ENCODE results near the gene CCDC144A. TPM values are rescaled to one million over a fixed set of nuclear protein-coding genes. Genes with fewer than 3 reads are reported as not detected.
"Not testable (repeated sequence)": the region's sequence is repeated elsewhere in the genome, so short reads cannot be mapped to it uniquely, and the experiment has no call there.

Gene CCDC144A
- total RNA-seq, 1 donor from 2014 or later = 3.0 TPM

DNA sequence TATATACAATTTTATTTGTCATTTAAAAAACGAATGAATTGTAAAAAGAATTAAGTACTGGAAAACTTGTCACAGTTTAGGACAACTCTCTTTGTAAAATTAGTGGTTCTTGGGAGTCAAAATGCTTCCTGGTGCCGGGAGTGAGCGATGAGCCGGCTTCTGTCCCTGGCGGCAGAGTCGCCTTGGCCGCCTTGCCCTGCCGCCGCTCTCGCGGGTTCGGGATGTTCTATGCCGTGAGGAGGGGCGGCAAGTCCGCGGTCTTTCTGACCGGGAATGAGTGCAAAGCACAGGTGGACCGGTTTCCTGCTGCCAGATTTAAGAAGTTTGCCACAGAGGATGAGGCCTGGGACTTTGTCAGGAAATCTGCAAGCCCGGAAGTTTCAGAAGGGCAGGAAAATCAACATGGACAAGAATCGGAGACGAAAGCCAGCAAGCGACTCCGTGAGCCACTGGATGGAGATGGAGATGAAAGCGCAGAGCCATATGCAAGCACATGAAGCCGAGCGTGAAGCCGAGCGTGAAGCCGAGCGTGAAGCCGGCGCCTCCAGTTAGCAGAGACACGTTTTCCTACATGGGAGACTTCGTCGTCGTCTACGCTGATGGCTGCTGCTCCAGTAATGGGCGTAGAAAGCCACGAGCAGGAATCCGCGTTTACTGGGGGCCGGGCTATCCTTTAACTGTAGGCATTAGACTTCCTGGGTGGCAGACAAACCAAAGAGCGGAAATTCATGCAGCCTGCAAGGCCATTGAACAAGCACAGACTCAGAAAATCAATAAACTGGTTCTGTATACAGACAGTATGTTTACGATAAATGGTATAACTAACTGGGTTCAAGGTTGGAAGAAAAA lies 6.5 kb upstream of the CCDC144A start:
- H3K9me3 Mint-ChIP-seq; DNase-seq (ENCODE audit: low spot score); H3K27ac Mint-ChIP-seq; H3K4me1 Mint-ChIP-seq (ENCODE audit: low read depth); intact Hi-C loops (cut with micrococcal nuclease); H3K36me3 Mint-ChIP-seq (ENCODE audit: low read depth); H3K4me3 Mint-ChIP-seq (ENCODE audit: low read depth): not testable (repeated sequence)
- peaks cover 27% of the 10 kb centered on the region for H3K27me3 Mint-ChIP-seq (ENCODE audit: low read depth)

DNA sequence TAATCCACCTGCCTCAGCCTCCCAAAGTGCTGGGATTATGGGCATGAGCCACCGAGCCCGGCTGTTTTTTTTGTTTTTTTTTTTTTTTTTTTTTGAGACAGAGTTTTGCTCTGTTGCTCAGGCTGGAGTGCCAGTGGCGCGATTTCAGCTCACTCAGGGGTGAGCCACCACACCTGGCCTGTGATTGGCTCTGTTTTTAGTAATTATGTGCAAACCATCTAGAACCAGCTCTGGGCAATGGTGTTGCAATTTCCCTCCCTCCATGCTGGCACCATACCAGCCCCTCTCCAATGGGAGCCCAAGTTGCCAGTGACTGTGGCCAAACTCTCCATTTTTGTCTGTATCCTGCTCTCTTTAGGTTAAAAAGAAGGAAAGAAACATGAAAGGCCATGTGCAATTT lies 4.0 kb upstream of the CCDC144A start:
- intact Hi-C loops (cut with micrococcal nuclease); DNase-seq (ENCODE audit: low spot score); H3K9me3 Mint-ChIP-seq; H3K4me3 Mint-ChIP-seq (ENCODE audit: low read depth); H3K27ac Mint-ChIP-seq; H3K36me3 Mint-ChIP-seq (ENCODE audit: low read depth); H3K4me1 Mint-ChIP-seq (ENCODE audit: low read depth): not testable (repeated sequence)
- H3K27me3 Mint-ChIP-seq (ENCODE audit: low read depth) = peaks cover 21% of the 10 kb centered on the region

DNA sequence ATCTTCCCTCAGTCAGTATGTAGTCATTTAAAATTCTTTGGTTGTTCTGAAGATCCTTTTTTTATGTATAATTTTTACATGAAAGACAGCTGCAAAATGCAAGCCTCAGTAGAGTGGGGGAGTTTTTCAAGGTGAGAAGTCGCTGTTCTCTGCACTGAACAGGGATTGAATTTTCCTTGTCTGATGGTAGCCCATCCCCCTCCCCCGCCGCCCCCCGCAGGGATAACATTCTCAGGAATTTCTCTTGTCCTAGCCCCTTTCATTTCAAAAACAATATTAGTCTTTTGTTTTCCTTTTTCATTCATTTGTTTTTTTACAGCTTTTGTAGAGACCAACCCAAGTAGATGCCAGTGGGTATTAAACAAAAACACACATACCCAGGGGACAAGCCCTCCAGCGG lies 2.9 kb upstream of the CCDC144A start:
- peaks cover 14% of the 10 kb centered on the region for H3K27me3 Mint-ChIP-seq (ENCODE audit: low read depth)
- H3K4me3 Mint-ChIP-seq (ENCODE audit: low read depth); DNase-seq (ENCODE audit: low spot score); H3K4me1 Mint-ChIP-seq (ENCODE audit: low read depth); H3K9me3 Mint-ChIP-seq; intact Hi-C loops (cut with micrococcal nuclease); H3K27ac Mint-ChIP-seq; H3K36me3 Mint-ChIP-seq (ENCODE audit: low read depth): not testable (repeated sequence)

GRCh38 chr17:16690447-16690846 lies 406 bp downstream of the CCDC144A start:
- H3K9me3 Mint-ChIP-seq; H3K4me3 Mint-ChIP-seq (ENCODE audit: low read depth); H3K4me1 Mint-ChIP-seq (ENCODE audit: low read depth); H3K36me3 Mint-ChIP-seq (ENCODE audit: low read depth); H3K27ac Mint-ChIP-seq; intact Hi-C loops (cut with micrococcal nuclease); H3K27me3 Mint-ChIP-seq (ENCODE audit: low read depth); DNase-seq (ENCODE audit: low spot score): not testable (repeated sequence)

- H3K9me3 Mint-ChIP-seq; H3K4me1 Mint-ChIP-seq (ENCODE audit: low read depth); H3K27me3 Mint-ChIP-seq (ENCODE audit: low read depth); H3K4me3 Mint-ChIP-seq (ENCODE audit: low read depth); DNase-seq (ENCODE audit: low spot score); H3K27ac Mint-ChIP-seq; intact Hi-C loops (cut with micrococcal nuclease); H3K36me3 Mint-ChIP-seq (ENCODE audit: low read depth): not testable (repeated sequence)
Measured at GRCh38 chr17:16697603-16698002, 7.6 kb downstream of the CCDC144A start.

DNA sequence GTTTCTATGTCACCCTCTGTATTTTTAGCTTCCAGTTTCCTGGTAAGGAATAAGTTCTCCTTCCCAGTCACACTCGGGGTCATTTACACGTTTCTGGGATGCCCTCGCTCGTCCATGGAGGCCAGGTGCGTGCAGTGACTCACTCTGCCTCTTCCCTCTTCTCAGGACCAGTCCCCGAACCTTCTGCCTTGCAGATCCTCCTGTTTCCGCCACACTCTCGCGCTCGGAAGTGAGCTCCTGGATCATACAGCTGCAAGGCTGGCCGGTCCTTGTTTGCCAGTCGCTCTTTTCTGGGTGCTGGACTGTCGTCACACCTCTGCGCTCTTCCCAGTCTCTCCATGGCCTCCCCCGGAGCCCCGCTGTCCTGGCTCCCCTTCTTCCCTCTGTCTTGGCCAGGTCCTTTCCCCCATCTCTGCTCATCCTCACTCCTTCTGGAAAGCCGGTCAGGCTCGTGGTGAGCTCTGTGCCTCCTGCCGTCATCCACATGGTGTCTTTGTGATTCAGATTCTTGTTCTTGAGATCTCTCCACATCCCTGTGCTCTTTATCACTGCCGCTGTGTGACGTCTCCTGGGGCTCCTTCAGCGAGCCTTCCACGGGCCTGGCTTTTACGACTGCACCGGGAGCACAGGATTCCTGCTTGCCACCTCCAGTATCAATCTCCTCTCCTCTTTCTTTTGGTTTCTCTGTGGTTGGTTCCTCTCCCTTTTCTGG lies 55.6 kb downstream of the CCDC144A start:
- H3K9me3 Mint-ChIP-seq; H3K27ac Mint-ChIP-seq; DNase-seq (ENCODE audit: low spot score); H3K4me3 Mint-ChIP-seq (ENCODE audit: low read depth); H3K36me3 Mint-ChIP-seq (ENCODE audit: low read depth); intact Hi-C loops (cut with micrococcal nuclease); H3K4me1 Mint-ChIP-seq (ENCODE audit: low read depth): not testable (repeated sequence)
- H3K27me3 Mint-ChIP-seq (ENCODE audit: low read depth) = peaks cover 41% of the 10 kb centered on the region

- H3K27ac Mint-ChIP-seq; H3K9me3 Mint-ChIP-seq; DNase-seq (ENCODE audit: low spot score); H3K4me3 Mint-ChIP-seq (ENCODE audit: low read depth); H3K4me1 Mint-ChIP-seq (ENCODE audit: low read depth); intact Hi-C loops (cut with micrococcal nuclease); H3K36me3 Mint-ChIP-seq (ENCODE audit: low read depth): not testable (repeated sequence)
- peaks cover 44% of the 10 kb centered on the region for H3K27me3 Mint-ChIP-seq (ENCODE audit: low read depth)
Measured at GRCh38 chr17:16746571-16746970, 56.5 kb downstream of the CCDC144A start.

DNA sequence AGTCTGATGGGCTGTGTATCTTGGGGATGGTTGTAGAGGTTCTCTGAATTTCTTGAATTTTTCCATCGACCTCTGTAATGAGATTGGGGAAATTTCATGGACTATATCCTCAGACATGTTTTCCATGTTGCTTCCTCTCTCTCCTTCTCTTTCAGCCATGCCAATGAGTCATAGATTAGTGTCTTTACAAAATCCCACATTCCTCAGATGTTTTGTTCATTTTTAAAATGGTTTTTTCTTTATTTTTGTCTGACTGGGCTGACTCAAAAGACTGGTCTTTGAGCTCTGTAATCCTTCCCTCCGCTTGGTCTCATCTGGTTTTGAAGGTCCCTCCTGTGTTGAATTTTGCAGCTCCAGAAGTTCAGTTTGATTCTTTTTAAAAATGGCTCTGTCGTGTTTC lies 60.5 kb downstream of the CCDC144A start:
- peaks cover 38% of the 10 kb centered on the region for H3K27me3 Mint-ChIP-seq (ENCODE audit: low read depth)
- DNase-seq (ENCODE audit: low spot score); H3K27ac Mint-ChIP-seq; H3K4me3 Mint-ChIP-seq (ENCODE audit: low read depth); H3K4me1 Mint-ChIP-seq (ENCODE audit: low read depth); H3K36me3 Mint-ChIP-seq (ENCODE audit: low read depth); intact Hi-C loops (cut with micrococcal nuclease); H3K9me3 Mint-ChIP-seq: not testable (repeated sequence)

DNA sequence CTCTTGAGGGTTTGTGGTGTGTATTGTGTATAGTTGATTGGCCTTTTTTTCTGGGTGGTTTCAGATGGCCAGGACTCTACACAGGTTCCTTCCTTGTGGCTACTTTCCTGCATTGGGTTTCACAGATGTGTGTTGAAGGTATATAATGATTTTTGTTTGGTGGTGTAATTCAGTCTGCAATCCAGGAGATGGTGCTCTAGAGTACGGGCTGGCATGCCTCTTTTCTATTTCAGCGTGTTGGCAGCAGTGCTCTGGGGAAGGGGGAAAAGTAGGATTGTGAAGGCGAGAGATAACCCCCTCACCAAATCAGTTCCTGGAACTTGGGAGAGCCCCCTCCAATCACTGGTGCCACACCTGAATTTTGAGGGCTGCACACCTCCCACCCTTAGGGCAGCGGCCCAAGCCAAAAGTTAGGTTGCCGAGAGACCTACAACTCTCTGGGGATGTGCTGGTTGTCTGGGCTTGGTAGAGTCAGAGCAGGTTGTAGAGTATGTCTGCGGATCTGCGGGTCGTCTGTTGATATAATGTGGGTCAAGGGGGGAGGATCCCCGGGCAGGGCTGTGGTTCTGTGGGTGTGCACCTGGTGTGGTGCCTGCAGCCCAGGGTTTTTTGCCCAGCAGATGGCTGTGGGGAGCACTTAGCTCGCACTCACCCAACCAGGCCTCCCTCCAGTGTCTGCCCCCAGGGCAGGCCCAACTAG lies 61.3 kb downstream of the CCDC144A start:
- H3K27ac Mint-ChIP-seq; H3K4me1 Mint-ChIP-seq (ENCODE audit: low read depth); H3K36me3 Mint-ChIP-seq (ENCODE audit: low read depth); DNase-seq (ENCODE audit: low spot score); H3K4me3 Mint-ChIP-seq (ENCODE audit: low read depth); H3K9me3 Mint-ChIP-seq; intact Hi-C loops (cut with micrococcal nuclease): not testable (repeated sequence)
- peaks cover 29% of the 10 kb centered on the region for H3K27me3 Mint-ChIP-seq (ENCODE audit: low read depth)

GRCh38 chr17:16751924-16752287 lies 61.9 kb downstream of the CCDC144A start:
- H3K9me3 Mint-ChIP-seq; intact Hi-C loops (cut with micrococcal nuclease); H3K4me1 Mint-ChIP-seq (ENCODE audit: low read depth); DNase-seq (ENCODE audit: low spot score); H3K36me3 Mint-ChIP-seq (ENCODE audit: low read depth); H3K27ac Mint-ChIP-seq; H3K4me3 Mint-ChIP-seq (ENCODE audit: low read depth): not testable (repeated sequence)
- H3K27me3 Mint-ChIP-seq (ENCODE audit: low read depth) = peaks cover 26% of the 10 kb centered on the region

DNA sequence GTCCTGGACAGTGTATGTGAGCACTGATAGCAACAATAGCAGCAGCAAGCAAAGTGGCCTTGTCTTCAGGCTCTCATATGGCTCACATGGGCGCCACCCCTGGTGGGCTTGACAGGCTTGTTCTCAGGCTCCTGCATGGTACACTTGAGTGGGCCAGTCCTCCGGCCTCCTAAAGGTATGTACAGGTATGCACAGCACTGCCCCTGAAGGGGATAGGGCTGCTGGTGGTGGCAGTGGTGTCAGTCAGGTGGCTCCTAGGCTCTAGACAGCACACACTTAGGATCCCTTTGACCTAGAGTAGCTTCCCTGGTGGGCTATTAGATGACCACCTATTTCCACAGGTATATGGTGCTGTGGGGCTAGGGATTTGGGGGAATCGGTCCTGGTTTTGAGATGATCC lies 67.5 kb downstream of the CCDC144A start:
- H3K27ac Mint-ChIP-seq; intact Hi-C loops (cut with micrococcal nuclease); H3K4me1 Mint-ChIP-seq (ENCODE audit: low read depth); H3K27me3 Mint-ChIP-seq (ENCODE audit: low read depth); DNase-seq (ENCODE audit: low spot score); H3K9me3 Mint-ChIP-seq; H3K36me3 Mint-ChIP-seq (ENCODE audit: low read depth); H3K4me3 Mint-ChIP-seq (ENCODE audit: low read depth): not testable (repeated sequence)

DNA sequence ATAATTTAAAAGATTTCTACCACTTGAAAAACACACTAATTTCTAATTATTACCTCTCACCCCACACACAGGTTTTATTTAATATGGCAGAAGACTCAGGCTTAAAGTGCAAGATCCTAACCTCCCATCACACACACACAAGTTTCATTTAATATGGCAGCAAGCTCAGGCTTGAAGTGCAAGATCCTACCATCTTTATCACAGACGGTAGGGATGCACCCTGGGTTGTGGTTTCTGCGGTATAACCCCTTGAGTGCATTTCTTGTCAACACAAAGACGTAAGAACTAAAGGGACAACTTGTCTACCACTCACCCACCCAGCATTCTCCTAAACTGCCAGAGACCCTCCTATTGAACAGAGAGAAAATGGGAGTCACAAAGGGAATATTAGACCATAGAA lies 68.1 kb downstream of the CCDC144A start:
- H3K4me1 Mint-ChIP-seq (ENCODE audit: low read depth); H3K27me3 Mint-ChIP-seq (ENCODE audit: low read depth); intact Hi-C loops (cut with micrococcal nuclease); H3K9me3 Mint-ChIP-seq; DNase-seq (ENCODE audit: low spot score); H3K36me3 Mint-ChIP-seq (ENCODE audit: low read depth); H3K27ac Mint-ChIP-seq; H3K4me3 Mint-ChIP-seq (ENCODE audit: low read depth): not testable (repeated sequence)

Data from activated T-helper 2 cell treated with anti-CD3 and anti-CD28 coated beads, Interferon-gamma antibody, Interleukin-2, Interleukin-4, amounts not matched to agents 10 μg/mL and 5 μg/mL and 100 μg/mL, durations not matched to agents 14 hours and 24 hours and 36 hours (primary cell).